Stomach (tissue), 9 donors: Measurements from ENCODE around the gene SVBP. TPM values are rescaled to one million over a fixed set of nuclear protein-coding genes. Genes with fewer than 3 reads are reported as not detected.

Experiments
- DNase-seq, 2 donors: peaks; one replicate each; pipeline versions ENCODE4 v3.0.0 to v3.0.0-alpha.2; 2013 to 2019
- H3K27ac ChIP-seq, 5 donors: fragments of 200-600 bp in 4 of 5; sonication (generic) in 4 of 5; one replicate each; pipeline ENCODE4 v1.5.1; 2013 to 2019; ENCODE audit warnings: mild to moderate bottlenecking in 1 of 5, moderate library complexity in 1 of 5
- H3K27me3 ChIP-seq, 3 donors: fragments of 200-600 bp; sonication (generic); one replicate each; pipeline ENCODE4 v1.5.1; 2017 to 2019; ENCODE audit warnings: mixed run types in 1 of 3
- H3K36me3 ChIP-seq, 4 donors: fragments of 200-600 bp; sonication (generic); 1 replicate in 3 of 4; 2 replicates in 1 of 4; pipeline ENCODE4 v1.5.1; 2016 to 2019
- H3K4me1 ChIP-seq, 4 donors: fragments of 200-600 bp; sonication (generic); one replicate each; pipeline ENCODE4 v1.5.1; 2016 to 2019
- H3K4me3 ChIP-seq, 4 donors: fragments of 200-600 bp; sonication (generic) in 3 of 4; one replicate each; pipeline ENCODE4 v1.5.1; 2016 to 2019; ENCODE audit warnings: mild to moderate bottlenecking in 1 of 4
- H3K9me3 ChIP-seq, 4 donors: fragments of 200-600 bp; sonication (generic); one replicate each; pipeline ENCODE4 v1.5.1; 2016 to 2019
- CTCF ChIP-seq, 7 experiments: fragments of 450-650 bp in 4 of 7; fragments of 200-600 bp in 3 of 7; sonication (generic) in 3 of 7; IDR thresholded peaks; one replicate each; pipeline ENCODE4 v1.5.1; 2016 to 2019; ENCODE audit warnings: antibody characterized with exemption in 7 of 7, control low read depth in 2 of 7, mild to moderate bottlenecking in 1 of 7
- EP300 ChIP-seq: sonication (generic); formaldehyde crosslinking; IDR thresholded peaks from one replicate; pipeline ENCODE4 v1.6.1; 2017; ENCODE audit warnings: antibody characterized with exemption
- POLR2A ChIP-seq, 4 donors: fragments of 450-650 bp; IDR thresholded peaks; one replicate each; pipeline ENCODE4 v1.6.1; 2016; ENCODE audit warnings: antibody characterized with exemption in 4 of 4, control low read depth in 2 of 4, mild to moderate bottlenecking in 1 of 4, moderate library complexity in 1 of 4
- POLR2AphosphoS5 ChIP-seq, 3 donors: sonication (generic); formaldehyde crosslinking; IDR thresholded peaks; one replicate each; pipeline ENCODE4 v1.6.1; 2016; ENCODE audit warnings: antibody characterized with exemption in 3 of 3
- WGBS, 5 donors: extraction: QIAGEN DNeasy Blood & Tissue Kit in 3 of 5; methylation state at CpG; one replicate each; pipeline versions ENCODE4 v1.1.5 to v1.1.7; 2013 to 2018; 5-methylcytosine and 5-hydroxymethylcytosine counted together
- intact Hi-C: fragments of 100-400 bp; cut with DNase I; formaldehyde crosslinking; loops from one replicate; pipeline ENCODE4 v1.15.1; 2023; ENCODE audit warnings: low total_unique reads
- polyA plus RNA-seq, 3 donors: library from polyadenylated mRNA; stranded (reverse); fragments of 200-250 nt; gene quantifications; one replicate each; pipeline ENCODE4 v1.2.3, GENCODE V29; 2013
- total RNA-seq, 5 donors: library from RNA; depleted of rRNA; stranded (reverse); fragments of >200 nt; gene quantifications; one replicate each; pipeline versions ENCODE4 v1.1.0 to v1.2.3, GENCODE V29; 2014 to 2016
- donor health status: healthy with polysubstance abuse.
- donor health status: Bipolar disorder and iron deficiency.
- donor health status: healthy.

The SVBP gene
- total and polyA plus RNA-seq, 8 donors, result 11.2 to 51.2 (median 25.1) TPM; not detected in 1

GRCh38 chr1:42806593-42806992 is 10.6 kb downstream of the SVBP start:
- no peaks in the 10 kb centered on the region for H3K9me3 ChIP-seq
- intact Hi-C loops, result no loop called here
- H3K4me3 ChIP-seq, result no peak overlapping the region
- H3K27me3 ChIP-seq, result no peaks in the 10 kb centered on the region
- WGBS, 5 donors, result 91 to 95% (median 94%) methylated on average over 5 of the region's 5 CpGs
- no peak overlapping the region for H3K27ac ChIP-seq
- no peaks in the 10 kb centered on the region for H3K4me1 ChIP-seq
- TF ChIP-seq POLR2A (IDR thresholded peaks at IDR 0.05), result no peak
- TF ChIP-seq EP300, result no peak
- no peak for TF ChIP-seq POLR2AphosphoS5 (IDR thresholded peaks at IDR 0.05)
- no peak for TF ChIP-seq CTCF (IDR thresholded peaks at IDR 0.05)
- DNase-seq, result no peak
- peaks cover 0 to 35% (median 23%) of the 10 kb centered on the region in 4 donors for H3K36me3 ChIP-seq

GRCh38 chr1:42806171-42806570 is 11.0 kb downstream of the SVBP start:
- H3K36me3 ChIP-seq, result peaks cover 0 to 33% (median 20%) of the 10 kb centered on the region in 4 donors
- H3K4me1 ChIP-seq, result no peaks in the 10 kb centered on the region
- DNase-seq, result no peak
- no peak overlapping the region for H3K27ac ChIP-seq
- intact Hi-C loops, result no loop called here
- H3K4me3 ChIP-seq, result no peak overlapping the region
- TF ChIP-seq POLR2A (IDR thresholded peaks at IDR 0.05) (no peak), CTCF (IDR thresholded peaks at IDR 0.05) (no peak), POLR2AphosphoS5 (IDR thresholded peaks at IDR 0.05) (no peak), EP300 (no peak)
- no peaks in the 10 kb centered on the region for H3K27me3 ChIP-seq
- no peaks in the 10 kb centered on the region for H3K9me3 ChIP-seq

- WGBS, 5 donors, result 69 to 82% (median 79%) methylated on average over 8 of the region's 8 CpGs
- Histone ChIP-seq H3K9me3 (no peaks in the 10 kb centered on the region), H3K4me3 (no peak overlapping the region), H3K4me1 (no peaks in the 10 kb centered on the region), H3K27ac (no peak overlapping the region), H3K36me3 (peaks cover 0 to 18% (median 13%) of the 10 kb centered on the region in 4 donors), H3K27me3 (no peaks in the 10 kb centered on the region)
- intact Hi-C loops, result no loop called here
- DNase-seq, result no peak
- no peak for TF ChIP-seq POLR2AphosphoS5 (IDR thresholded peaks at IDR 0.05)
- no peak for TF ChIP-seq CTCF (IDR thresholded peaks at IDR 0.05)
- no peak for TF ChIP-seq EP300
- no peak for TF ChIP-seq POLR2A (IDR thresholded peaks at IDR 0.05)
These were observed 15.2 kb downstream of the SVBP start for GRCh38 chr1:42801832-42802473.

GRCh38 chr1:42797979-42798378 is 19.2 kb downstream of the SVBP start:
- 82 to 94% (median 86%) methylated on average over 5 of the region's 5 CpGs for WGBS, 5 donors
- Histone ChIP-seq H3K4me1 (no peaks in the 10 kb centered on the region), H3K36me3 (no peaks in the 10 kb centered on the region), H3K27ac (no peak overlapping the region), H3K27me3 (no peaks in the 10 kb centered on the region), H3K9me3 (no peaks in the 10 kb centered on the region), H3K4me3 (no peak overlapping the region)
- intact Hi-C loops, result no loop called here
- no peak for DNase-seq
- TF ChIP-seq EP300 (no peak), POLR2AphosphoS5 (IDR thresholded peaks at IDR 0.05) (no peak), CTCF (IDR thresholded peaks at IDR 0.05) (no peak), POLR2A (IDR thresholded peaks at IDR 0.05) (no peak)
